HepG2 (cell line): Measurements from ENCODE around the gene RNASE7. TPM values are rescaled to one million over a fixed set of nuclear protein-coding genes. Genes with fewer than 3 reads are reported as not detected.

Source experiments
- CAMTA2 ChIP-seq: sonication (generic); formaldehyde crosslinking; IDR thresholded peaks from 2 replicates; pipeline ENCODE4 v1.4.0; 2020; ENCODE audit warnings: mild to moderate bottlenecking, missing genetic modification reagents, borderline replicate concordance
- CBX2 ChIP-seq, 2 experiments: fragments of 200-600 bp in 1 of 2; sonication (generic); formaldehyde crosslinking in 1 of 2; IDR thresholded peaks; 2 replicates each; pipeline versions ENCODE4 v1.7.0 to v1.8.1; 2018 to 2022; ENCODE audit warnings: low read depth in 2 of 2, low read length in 1 of 2, mild to moderate bottlenecking in 1 of 2, missing genetic modification reagents in 1 of 2
- DMAP1 ChIP-seq: IDR thresholded peaks from 2 replicates; pipeline ENCODE4 v1.6.1; 2016
- HNRNPL ChIP-seq: fragments of 200-400 bp; formaldehyde crosslinking; IDR thresholded peaks from 2 replicates; pipeline ENCODE4 v1.6.1; 2017; ENCODE audit warnings: mild to moderate bottlenecking, low read depth, low read length
- KLF15 ChIP-seq: sonication (generic); formaldehyde crosslinking; IDR thresholded peaks from 2 replicates; pipeline ENCODE4 v1.8.1; 2023; ENCODE audit warnings: borderline replicate concordance, mild to moderate bottlenecking, inconsistent platforms, missing genetic modification reagents, mixed read lengths
- NCOA2 ChIP-seq: sonication (generic); formaldehyde crosslinking; IDR thresholded peaks from 2 replicates; pipeline ENCODE4 v1.8.0; 2022; ENCODE audit warnings: inconsistent platforms
- ONECUT2 ChIP-seq: sonication (generic); formaldehyde crosslinking; IDR thresholded peaks from 2 replicates; pipeline ENCODE4 v1.4.0; 2020; ENCODE audit warnings: missing genetic modification reagents
- ZFY ChIP-seq: sonication (generic); formaldehyde crosslinking; IDR thresholded peaks from 2 replicates; pipeline ENCODE4 v1.4.0; 2020; ENCODE audit warnings: missing genetic modification reagents
- ZFYVE20 ChIP-seq: sonication (generic); formaldehyde crosslinking; IDR thresholded peaks from 2 replicates; pipeline ENCODE4 v1.8.0; 2023; ENCODE audit warnings: low read depth, mild to moderate bottlenecking, moderate library complexity, missing genetic modification reagents, borderline replicate concordance
- polyA plus RNA-seq, 8 experiments: library from polyadenylated mRNA; depleted of rRNA in 3 of 8; stranded (reverse) in 7 of 8; unstranded in 1 of 8; fragments of >200 nt; fragmentation: Illumina TruSeq in 4 of 8; extraction: Trizol in 4 of 8; gene quantifications; 2 replicates each; pipeline versions ENCODE4 v1.2.1 to v1.2.3, GENCODE V29; 2011 to 2016; ENCODE audit warnings: low read depth in 4 of 8, missing spikeins in 1 of 8, mixed read lengths in 1 of 8; ENCODE audit not compliant: insufficient read depth in 1 of 8
- total RNA-seq, 5 experiments: library from RNA; depleted of rRNA; stranded (reverse); fragments of >200 nt; fragmentation: Illumina TruSeq; extraction: Trizol; gene quantifications; 2 replicates each; pipeline ENCODE4 v1.2.3, GENCODE V29; 2016; ENCODE audit warnings: low read depth in 1 of 5
- TF ChIP-seq, protein P1 (sequence below): sonication (generic); formaldehyde crosslinking; conservative IDR thresholded peaks from 2 replicates; pipeline ENCODE4 v1.5.0; 2020; ENCODE audit warnings: missing genetic modification reagents
- TF ChIP-seq, protein P2 (sequence below): sonication (generic); formaldehyde crosslinking; conservative IDR thresholded peaks from 2 replicates; pipeline ENCODE4 v1.8.0; 2022; ENCODE audit warnings: low read depth, missing genetic modification reagents
- TF ChIP-seq, protein P3 (sequence below): sonication (generic); formaldehyde crosslinking; IDR thresholded peaks from 2 replicates; pipeline ENCODE4 v1.8.0; 2022; ENCODE audit warnings: mild to moderate bottlenecking, missing genetic modification reagents; ENCODE audit not compliant: insufficient replicate concordance
- TF ChIP-seq, protein P4 (sequence below): sonication (generic); formaldehyde crosslinking; IDR thresholded peaks from 2 replicates; pipeline ENCODE4 v1.8.1; 2023; ENCODE audit warnings: mild to moderate bottlenecking, missing genetic modification reagents
- TF ChIP-seq, protein P5 (sequence below): conservative IDR thresholded peaks from 2 replicates; pipeline ENCODE4 v1.6.1; 2018; ENCODE audit warnings: missing genetic modification reagents
- TF ChIP-seq, protein P6 (sequence below): sonication (generic); formaldehyde crosslinking; IDR thresholded peaks from 2 replicates; pipeline ENCODE4 v1.9.0; 2021; ENCODE audit warnings: missing genetic modification reagents, borderline replicate concordance
- TF ChIP-seq, protein P7 (sequence below): sonication (generic); formaldehyde crosslinking; IDR thresholded peaks from 2 replicates; pipeline ENCODE4 v1.5.1; 2020; ENCODE audit warnings: missing genetic modification reagents, mild to moderate bottlenecking, borderline replicate concordance
- TF ChIP-seq, protein P8 (sequence below): sonication (generic); formaldehyde crosslinking; IDR thresholded peaks from 2 replicates; pipeline ENCODE4 v1.9.0; 2021; ENCODE audit warnings: missing genetic modification reagents, mild to moderate bottlenecking, borderline replicate concordance

RNASE7 gene
- total and polyA plus RNA-seq, 2 of the 13 experiments (the other 11 are each of a cell fraction or from before 2014, with no cell fraction given): 0.04 TPM; not detected in 1

DNA sequence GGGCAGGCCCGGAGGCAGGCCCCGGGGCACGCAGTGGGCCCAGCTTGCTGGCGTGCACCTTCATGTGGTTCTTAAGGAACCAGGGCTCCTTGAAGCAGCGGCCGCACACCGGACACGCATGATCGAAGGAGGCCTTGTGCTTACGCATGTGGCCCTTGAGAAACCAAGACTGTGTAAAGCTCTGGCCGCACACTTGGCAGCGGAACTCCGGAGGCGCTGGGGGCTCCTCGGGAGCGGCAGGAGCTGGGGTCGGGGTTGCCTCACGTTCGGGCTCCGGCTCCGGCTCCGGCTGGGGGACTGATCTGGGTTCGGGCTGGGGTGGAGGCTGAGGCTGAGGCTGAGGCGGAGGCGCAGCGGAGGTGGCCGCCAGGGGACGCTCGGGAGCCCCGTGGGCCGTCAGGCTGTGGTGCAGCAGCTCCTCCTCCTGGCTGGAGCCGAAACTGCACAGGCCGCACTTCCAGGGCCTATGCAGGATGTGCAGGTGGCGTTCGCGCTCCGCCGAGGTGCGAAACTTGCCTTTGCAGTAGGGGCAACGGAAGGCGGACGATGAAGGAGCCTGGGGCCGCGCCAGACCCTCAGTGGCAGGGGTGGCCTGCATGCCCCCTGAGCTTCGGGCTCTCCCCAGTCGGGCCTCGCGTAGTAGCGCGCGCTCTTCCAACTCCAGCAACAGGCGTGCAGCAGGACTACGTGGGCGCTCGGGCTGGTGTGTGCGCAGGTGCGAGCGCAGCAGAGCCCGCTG lies 50.3 kb downstream of the RNASE7 start (continued):
- TF ChIP-seq, protein P1, sequence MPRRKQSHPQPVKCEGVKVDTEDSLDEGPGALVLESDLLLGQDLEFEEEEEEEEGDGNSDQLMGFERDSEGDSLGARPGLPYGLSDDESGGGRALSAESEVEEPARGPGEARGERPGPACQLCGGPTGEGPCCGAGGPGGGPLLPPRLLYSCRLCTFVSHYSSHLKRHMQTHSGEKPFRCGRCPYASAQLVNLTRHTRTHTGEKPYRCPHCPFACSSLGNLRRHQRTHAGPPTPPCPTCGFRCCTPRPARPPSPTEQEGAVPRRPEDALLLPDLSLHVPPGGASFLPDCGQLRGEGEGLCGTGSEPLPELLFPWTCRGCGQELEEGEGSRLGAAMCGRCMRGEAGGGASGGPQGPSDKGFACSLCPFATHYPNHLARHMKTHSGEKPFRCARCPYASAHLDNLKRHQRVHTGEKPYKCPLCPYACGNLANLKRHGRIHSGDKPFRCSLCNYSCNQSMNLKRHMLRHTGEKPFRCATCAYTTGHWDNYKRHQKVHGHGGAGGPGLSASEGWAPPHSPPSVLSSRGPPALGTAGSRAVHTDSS: no peak
- TF ChIP-seq ZFY (CRISPR knock-in tag) (peak; percentile 86), NCOA2 (peak; percentile 73; the same call in 1 of the 2 replicates), CAMTA2 (CRISPR knock-in tag) (no peak), KLF15 (CRISPR knock-in tag) (no peak), DMAP1 (CRISPR knock-in tag) (peak; percentile 74; the same call in 1 of the 2 replicates), CBX2 (IDR thresholded peaks at IDR 0.05; ENCODE audit: low read depth, low read length) (no peak), CBX2 (CRISPR knock-in tag; IDR thresholded peaks at IDR 0.05; ENCODE audit: low read depth) (no peak), HNRNPL (0 out of 2 replicates have a peak, but pooled peaks have one; percentile 71), ZFYVE20 (no peak), ONECUT2 (CRISPR knock-in tag) (no peak)
- TF ChIP-seq, protein P2, sequence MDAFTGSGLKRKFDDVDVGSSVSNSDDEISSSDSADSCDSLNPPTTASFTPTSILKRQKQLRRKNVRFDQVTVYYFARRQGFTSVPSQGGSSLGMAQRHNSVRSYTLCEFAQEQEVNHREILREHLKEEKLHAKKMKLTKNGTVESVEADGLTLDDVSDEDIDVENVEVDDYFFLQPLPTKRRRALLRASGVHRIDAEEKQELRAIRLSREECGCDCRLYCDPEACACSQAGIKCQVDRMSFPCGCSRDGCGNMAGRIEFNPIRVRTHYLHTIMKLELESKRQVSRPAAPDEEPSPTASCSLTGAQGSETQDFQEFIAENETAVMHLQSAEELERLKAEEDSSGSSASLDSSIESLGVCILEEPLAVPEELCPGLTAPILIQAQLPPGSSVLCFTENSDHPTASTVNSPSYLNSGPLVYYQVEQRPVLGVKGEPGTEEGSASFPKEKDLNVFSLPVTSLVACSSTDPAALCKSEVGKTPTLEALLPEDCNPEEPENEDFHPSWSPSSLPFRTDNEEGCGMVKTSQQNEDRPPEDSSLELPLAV (CRISPR knock-in tag): no peak
- TF ChIP-seq, protein P3, sequence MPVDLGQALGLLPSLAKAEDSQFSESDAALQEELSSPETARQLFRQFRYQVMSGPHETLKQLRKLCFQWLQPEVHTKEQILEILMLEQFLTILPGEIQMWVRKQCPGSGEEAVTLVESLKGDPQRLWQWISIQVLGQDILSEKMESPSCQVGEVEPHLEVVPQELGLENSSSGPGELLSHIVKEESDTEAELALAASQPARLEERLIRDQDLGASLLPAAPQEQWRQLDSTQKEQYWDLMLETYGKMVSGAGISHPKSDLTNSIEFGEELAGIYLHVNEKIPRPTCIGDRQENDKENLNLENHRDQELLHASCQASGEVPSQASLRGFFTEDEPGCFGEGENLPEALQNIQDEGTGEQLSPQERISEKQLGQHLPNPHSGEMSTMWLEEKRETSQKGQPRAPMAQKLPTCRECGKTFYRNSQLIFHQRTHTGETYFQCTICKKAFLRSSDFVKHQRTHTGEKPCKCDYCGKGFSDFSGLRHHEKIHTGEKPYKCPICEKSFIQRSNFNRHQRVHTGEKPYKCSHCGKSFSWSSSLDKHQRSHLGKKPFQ (CRISPR knock-in tag): no peak
- TF ChIP-seq, protein P4, sequence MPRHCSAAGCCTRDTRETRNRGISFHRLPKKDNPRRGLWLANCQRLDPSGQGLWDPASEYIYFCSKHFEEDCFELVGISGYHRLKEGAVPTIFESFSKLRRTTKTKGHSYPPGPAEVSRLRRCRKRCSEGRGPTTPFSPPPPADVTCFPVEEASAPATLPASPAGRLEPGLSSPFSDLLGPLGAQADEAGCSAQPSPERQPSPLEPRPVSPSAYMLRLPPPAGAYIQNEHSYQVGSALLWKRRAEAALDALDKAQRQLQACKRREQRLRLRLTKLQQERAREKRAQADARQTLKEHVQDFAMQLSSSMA (CRISPR knock-in tag): no peak
- TF ChIP-seq, protein P5, sequence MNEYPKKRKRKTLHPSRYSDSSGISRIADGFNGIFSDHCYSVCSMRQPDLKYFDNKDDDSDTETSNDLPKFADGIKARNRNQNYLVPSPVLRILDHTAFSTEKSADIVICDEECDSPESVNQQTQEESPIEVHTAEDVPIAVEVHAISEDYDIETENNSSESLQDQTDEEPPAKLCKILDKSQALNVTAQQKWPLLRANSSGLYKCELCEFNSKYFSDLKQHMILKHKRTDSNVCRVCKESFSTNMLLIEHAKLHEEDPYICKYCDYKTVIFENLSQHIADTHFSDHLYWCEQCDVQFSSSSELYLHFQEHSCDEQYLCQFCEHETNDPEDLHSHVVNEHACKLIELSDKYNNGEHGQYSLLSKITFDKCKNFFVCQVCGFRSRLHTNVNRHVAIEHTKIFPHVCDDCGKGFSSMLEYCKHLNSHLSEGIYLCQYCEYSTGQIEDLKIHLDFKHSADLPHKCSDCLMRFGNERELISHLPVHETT (CRISPR knock-in tag): peak; percentile 85
- TF ChIP-seq, protein P6, sequence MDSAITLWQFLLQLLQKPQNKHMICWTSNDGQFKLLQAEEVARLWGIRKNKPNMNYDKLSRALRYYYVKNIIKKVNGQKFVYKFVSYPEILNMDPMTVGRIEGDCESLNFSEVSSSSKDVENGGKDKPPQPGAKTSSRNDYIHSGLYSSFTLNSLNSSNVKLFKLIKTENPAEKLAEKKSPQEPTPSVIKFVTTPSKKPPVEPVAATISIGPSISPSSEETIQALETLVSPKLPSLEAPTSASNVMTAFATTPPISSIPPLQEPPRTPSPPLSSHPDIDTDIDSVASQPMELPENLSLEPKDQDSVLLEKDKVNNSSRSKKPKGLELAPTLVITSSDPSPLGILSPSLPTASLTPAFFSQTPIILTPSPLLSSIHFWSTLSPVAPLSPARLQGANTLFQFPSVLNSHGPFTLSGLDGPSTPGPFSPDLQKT (CRISPR knock-in tag): no peak; the same call in 1 of the 2 replicates
- TF ChIP-seq, protein P7, sequence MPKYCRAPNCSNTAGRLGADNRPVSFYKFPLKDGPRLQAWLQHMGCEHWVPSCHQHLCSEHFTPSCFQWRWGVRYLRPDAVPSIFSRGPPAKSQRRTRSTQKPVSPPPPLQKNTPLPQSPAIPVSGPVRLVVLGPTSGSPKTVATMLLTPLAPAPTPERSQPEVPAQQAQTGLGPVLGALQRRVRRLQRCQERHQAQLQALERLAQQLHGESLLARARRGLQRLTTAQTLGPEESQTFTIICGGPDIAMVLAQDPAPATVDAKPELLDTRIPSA: no peak
- TF ChIP-seq, protein P8, sequence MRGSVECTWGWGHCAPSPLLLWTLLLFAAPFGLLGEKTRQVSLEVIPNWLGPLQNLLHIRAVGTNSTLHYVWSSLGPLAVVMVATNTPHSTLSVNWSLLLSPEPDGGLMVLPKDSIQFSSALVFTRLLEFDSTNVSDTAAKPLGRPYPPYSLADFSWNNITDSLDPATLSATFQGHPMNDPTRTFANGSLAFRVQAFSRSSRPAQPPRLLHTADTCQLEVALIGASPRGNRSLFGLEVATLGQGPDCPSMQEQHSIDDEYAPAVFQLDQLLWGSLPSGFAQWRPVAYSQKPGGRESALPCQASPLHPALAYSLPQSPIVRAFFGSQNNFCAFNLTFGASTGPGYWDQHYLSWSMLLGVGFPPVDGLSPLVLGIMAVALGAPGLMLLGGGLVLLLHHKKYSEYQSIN (CRISPR knock-in tag): no peak
